ENCODE measurements around the gene NLRP5.
A peak's percentile ranks its signal among the peaks of the same experiment; 100 is the strongest.
"Not testable (repeated sequence)": the region's sequence is repeated elsewhere in the genome, so short reads cannot be mapped to it uniquely, and the experiment has no call there.

Gene NLRP5

DNA sequence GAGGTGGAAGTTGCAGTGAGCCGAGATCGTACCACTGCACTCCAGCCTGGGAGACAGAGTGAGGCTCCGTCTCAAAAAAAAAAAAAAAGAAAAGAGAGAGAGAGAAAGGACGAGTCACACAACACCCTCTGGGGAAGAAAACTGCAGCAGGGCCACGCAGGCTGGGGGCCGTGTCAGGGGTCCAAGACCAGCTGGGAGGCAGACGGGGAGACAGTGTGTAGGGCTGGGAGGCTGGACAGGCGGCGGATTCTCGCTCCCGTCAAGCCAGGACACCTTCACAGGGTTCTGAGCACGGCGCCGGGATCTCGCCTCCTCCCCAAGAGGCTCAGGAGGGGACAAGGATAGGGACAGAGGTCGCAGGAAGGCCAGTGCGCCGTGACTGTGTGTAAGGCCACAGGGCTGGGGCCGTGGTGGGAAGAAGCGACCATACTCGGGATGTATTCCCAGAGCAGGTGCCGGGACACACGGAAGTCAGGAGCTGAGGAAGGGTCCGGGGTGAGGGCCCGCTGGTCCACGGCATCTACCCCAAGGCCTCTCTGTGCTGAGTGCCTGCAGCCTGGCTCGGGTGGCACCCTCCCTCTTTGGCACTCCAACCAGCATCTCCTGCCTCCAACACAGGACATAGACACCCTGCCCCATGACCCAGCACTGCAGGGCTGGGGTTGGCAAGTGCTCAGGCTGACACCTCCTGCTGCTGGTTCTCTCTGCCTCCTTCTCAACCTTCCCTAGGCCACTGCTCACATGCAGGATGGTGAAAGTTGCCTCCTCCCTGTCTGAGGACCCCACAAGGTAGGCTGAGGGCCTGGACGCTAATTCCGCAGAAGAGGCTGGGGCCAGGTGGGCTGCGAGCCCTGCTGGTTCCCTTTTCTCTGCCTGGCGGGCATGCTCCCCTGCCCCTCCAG lies 113.3 kb downstream of the NLRP5 start:
- no peak for DNase-seq

DNA sequence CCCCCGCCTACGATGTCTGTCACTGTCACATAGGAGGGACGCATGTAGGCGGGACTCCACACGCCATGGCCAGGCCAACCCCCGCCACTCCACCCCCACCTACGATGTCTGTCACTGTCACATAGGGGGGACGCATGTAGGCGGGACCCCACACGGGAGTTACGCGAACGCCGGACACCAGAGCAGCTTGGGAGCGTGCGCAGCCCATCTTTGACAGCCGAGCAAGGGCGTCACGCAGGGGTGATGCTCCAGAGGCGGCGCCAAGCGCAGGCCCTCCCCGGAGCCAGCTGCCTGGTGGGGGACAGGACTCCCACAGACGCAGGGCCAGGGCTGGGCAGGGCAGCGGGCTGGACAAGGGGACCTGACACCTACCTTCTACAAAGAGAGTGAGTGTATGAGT lies 114.5 kb downstream of the NLRP5 start:
- DNase-seq: no peak

GRCh38 chr19:56101746-56102535 lies 115.4 kb downstream of the NLRP5 start:
- DNase-seq: no peak

DNA sequence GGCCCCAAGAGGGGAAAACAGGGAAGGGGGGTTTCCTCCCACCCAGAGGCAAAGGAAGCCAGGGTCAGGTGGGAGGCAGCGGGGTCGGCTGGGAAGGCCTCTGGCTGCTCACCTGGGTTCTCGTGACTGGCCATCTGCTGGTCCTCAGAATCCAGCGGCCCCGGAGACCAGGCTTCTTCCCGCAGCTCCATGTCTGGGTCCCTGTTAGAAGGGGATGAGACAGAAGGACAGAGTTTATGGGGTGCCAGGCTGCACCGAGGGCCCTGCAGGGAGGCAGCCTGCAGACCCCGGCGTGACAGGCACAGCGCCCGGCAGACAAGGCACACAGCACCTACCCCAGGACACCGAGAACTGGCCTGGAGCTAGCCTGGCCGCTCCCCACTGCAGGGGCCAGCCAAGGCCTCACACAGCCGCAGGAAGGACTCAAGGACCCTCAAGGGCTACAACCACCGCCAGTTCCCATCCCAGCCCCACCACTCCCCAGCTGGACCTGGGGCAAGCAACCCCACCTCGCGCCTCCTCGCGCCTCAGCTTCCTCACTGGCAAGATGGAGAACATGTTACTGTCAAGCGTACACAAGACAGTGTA lies 116.5 kb downstream of the NLRP5 start:
- DNase-seq: no peak

GRCh38 chr19:56104423-56104822 lies 117.8 kb downstream of the NLRP5 start:
- DNase-seq: no peak

DNA sequence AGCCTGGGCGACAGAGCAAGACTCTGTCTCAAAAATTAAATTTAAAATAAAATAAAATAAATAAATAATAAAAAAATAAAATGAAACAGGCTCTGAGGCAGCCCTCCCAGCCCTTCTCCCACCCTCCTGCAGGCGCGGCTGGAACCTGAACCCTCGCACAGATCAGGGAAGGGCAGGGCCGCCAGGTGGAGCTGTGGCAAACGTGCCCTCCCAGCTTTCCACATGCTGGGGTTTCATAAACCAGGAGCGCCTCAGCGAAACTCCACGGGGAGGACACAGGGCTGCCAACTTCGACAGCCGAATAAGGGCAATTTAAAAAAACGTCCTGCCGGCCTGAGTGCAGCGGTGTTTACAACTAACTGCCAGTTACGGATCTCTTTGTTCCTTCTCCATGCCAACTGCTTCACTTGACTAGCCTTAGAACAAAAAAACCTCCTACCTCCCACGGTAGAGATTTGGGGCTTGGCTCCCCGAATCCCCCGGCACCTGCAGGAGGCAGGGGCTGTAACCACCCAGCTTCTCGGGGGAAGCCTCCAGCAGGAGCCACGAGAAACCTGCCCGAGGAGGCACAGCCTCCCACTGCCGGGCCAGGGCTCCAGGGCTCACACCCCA lies 118.6 kb downstream of the NLRP5 start:
- peak; percentile 17 for DNase-seq

- not testable (repeated sequence) for DNase-seq
Observed at GRCh38 chr19:56105831-56106396, 119.3 kb downstream of the NLRP5 start.

DNA sequence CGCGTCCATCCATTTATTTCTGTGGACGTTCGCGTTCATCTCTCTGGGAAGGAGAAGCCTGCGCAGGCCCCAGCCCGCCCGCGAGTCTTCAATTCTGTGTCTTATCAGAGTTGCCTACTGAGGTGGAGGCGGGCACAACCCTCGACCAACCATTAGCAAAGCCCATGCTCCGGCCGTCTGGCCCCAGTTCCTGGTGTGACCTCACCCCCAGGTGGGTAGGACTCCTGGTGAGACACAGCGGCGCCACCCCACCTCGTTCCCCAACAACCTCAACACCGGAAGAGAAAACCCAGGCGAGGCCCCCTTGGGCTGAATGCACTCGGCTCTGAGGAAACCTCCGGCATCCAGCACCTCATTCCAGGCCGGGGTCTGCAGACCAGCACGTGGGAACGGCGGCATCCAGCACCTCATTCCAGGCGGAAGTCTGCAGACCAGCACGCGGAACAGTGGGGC lies 119.8 kb downstream of the NLRP5 start:
- DNase-seq: no peak

DNA sequence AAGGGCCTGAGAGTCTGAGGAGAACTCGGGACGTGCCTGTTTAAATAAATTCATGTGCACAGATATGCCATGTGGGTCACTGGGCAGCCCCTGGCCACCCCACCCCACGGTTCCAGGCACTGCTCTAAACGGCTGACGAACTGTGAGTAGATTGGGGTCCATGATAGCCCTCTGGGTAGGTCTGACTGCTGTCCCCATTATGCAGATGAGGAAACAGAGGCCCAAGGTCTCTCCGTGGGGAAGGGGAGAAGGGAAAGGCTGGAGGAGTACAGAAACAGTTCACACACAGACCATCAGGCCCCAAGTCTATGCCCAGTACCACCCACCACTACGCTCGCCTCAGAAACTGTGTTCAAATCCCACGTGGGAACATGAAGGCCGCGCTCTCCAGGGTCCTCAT lies 120.4 kb downstream of the NLRP5 start:
- no peak for DNase-seq

GRCh38 chr19:56107626-56108351 lies 121.2 kb downstream of the NLRP5 start:
- DNase-seq: no peak

- DNase-seq: peak; percentile 31
Observed at GRCh38 chr19:56108447-56109195, 122.0 kb downstream of the NLRP5 start.

- peak; percentile 22 for DNase-seq
Observed at GRCh38 chr19:56109226-56109625, 122.7 kb downstream of the NLRP5 start.

DNA sequence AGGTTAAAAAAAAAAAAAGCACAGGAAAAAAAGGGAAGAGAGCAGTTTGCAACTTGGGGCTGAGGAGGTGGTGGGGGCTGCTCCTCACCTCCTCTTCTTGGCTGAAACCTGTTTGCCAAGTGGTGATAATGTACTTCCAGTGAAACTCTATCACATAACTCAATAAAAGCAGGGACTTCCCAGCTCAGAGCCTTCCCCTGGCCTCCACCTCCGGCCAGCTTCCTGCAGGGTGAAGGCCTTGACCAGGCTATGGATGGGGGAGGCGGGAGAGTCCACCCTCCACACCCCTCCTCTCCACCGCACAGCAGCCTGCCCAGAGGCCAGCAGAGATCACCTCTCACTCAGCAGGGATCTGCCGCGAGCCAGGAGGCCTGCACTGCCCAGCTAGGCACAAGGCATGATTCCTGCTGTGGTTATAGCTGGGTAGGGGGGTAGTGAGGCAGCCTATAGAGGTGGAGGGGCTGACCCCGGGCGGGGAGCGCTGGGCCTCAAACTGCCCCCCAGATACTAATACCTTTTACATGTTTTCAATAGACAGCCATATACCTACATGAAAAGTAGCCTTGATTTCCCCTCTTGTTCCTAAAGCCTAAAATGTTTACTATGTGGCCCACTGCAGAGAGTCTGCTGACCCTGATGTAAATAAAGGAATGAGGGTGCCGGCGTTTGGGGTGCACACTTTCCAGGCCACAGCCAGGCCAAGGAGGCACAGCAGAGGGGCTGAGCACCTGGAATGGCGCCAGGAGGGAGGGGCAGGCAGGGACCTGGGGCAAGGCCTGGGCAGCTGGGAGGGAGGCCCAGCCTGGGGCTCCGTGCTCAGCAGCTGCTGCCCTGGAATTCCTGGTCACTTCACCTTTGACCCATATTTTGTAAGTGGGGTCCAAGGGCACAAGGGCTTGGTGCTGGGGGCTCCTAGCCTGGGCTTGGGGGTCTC lies 124.2 kb downstream of the NLRP5 start:
- no peak for DNase-seq
